Kidney capillary endothelial cell (primary cell): Measurements from ENCODE around the gene RPS16.

Experiments used
- DNase-seq: peaks from one replicate; pipeline ENCODE4 v3.0.0-alpha.2; 2018; ENCODE audit warnings: low spot score

The RPS16 gene

DNA sequence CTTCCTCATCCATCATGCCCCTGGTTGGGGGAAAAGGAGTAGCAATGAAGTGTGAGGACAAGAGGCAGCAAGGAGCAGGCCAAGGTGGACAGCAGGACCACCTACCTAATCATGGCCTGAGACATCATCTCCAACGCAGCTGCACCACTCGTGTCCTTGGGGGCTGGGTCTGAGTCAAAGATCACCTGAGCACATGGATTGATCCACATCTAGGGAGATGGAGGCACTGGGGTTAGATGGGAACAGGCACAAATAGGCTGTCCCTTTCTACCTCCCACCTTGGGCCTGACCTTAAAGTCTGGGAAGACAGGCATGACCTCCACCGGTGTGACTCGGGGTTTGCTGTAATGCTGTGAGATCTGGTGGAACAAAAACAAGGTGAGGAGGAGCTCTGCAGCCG, 47.1 kb downstream of the RPS16 start:
- no peak for DNase-seq

DNA sequence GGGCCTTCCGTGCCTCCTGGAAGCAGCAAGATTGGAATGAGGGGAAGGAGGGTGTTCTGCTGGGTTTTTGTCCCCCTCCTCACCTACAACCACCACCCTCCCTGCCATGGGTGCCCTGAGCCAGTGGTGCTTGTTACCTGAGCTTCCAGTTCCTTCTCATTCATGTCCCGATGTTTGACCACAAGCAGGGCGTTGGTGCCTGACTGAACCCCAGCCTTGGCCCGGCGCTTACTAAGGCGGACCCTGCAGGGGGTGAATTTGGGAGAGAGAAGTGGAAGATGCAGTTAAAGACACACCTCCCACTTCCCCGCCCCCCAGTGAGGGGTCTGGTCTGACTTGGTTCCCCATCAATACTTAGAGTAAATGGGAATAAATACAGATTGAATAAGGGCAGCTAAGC, 49.2 kb downstream of the RPS16 start:
- DNase-seq: no peak

DNA sequence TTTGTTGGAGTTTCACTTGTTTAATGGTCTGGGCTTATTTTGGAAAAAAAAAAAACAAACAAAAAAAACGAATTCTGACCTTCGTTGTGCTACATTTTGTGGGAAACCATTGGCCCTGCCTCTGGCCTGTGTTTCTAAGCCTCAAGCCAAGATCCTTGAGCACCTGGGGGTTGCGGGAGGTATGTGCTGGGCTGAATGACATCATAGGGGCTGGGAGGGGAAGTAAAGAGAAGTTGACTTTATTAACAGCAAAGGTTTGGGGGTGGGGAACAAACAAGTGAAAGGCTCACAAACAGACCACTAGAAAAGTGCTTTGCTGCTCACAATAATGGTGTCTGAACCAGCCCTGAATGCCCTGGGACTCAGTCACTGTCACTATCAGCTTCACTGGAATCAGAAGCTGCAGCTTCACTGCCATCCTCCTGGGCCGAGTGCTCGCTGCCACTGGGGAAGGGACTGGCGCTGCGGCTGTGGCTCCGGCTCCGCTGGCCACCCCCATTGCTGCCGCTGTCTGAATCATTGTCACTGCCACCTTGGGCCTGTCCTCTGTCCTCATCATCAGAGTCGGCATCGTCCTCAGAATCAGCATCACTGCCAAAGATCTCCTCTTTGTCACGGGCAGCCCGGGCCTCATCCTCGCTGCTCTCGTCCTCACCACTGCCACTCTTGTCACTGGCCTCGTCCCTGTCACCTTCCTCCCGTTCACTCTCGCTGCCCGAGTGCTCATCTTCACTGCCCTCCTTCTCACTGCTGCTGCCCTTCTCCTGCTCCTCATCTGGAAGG, 49.9 kb downstream of the RPS16 start:
- no peak for DNase-seq

DNA sequence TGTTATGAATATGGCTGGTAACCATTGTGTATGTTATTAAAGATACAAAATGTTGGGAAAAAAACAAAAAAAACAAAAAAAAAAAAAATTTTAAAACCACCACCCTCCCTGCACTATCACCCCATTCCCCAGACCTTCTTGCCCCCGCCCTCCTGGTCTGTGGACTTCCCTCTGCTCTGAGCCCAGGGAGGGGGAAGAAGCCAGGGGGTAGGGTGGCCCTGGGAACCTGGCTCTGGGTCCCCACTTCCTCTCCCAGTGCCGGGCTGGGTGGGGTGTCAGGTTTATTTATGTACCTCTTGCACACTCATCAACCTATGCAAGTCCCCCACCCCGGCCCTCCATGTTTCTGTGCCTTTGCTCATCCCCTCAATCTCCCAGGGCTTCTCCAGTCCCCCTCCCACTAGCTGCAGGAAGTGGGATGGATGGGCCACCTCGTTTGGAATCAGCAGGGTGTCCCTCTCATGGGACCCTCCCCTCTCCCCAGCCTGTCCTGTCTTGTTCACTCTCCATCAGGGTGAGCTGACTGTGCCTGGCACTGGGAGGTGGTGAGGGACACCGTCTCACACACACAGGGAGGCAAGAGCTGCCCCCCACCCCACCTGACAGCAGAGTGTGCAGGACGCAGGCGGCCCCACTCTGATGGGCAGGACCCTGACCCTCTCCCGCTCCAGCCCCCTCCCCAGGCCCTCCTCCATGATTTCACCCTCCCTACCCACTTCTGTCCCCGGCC, 50.7 kb downstream of the RPS16 start:
- DNase-seq: no peak
